HFF-Myc (cell line): ENCODE measurements around the gene VCX2.
"Not testable (repeated sequence)": the region's sequence is repeated elsewhere in the genome, so short reads cannot be mapped to it uniquely, and the experiment has no call there.

Experiments used
- DNase-seq: peaks from one replicate; pipeline ENCODE4 v3.0.0-alpha.2; 2011; ENCODE audit warnings: low read depth; ENCODE audit errors: extremely low read depth
- H3K4me3 ChIP-seq: replicated peaks from 2 replicates; pipeline ENCODE4 v1.5.1; 2011; ENCODE audit warnings: low read depth, mild to moderate bottlenecking, control low read depth, low read length
- CTCF ChIP-seq: IDR thresholded peaks from 2 replicates; pipeline ENCODE4 v1.5.1; 2012; ENCODE audit warnings: mild to moderate bottlenecking, low read depth, low read length, control low read depth; ENCODE audit errors: missing control alignments

The VCX2 gene

GRCh38 chrX:8191022-8191421 lies 20.0 kb upstream of the VCX2 start:
- H3K4me3 ChIP-seq = no peak overlapping the region
- TF ChIP-seq CTCF = no peak
- DNase-seq = no peak

DNA sequence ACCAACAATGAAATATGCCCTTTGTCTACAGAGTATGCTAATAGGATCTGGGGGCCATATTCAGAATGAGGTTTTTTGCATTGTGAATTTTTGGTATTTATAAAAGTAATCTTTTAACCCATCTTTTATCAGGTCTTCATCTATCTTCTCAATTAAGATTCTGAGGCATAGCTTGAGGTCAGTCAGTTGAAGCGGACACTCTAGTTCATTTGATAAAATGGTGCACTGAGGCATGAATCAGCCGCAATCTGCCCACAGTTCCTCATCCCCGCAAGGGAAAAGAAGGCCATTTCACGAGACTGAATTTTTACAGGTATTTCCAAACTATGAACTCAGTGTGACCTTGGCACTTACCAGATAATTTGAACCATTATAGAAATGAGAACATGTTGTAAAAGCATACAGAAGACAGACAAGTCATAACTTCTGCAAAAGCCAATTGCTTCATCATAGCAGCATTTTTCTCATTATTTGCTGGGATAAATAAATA lies 19.3 kb upstream of the VCX2 start:
- DNase-seq = no peak
- TF ChIP-seq CTCF = no peak
- H3K4me3 ChIP-seq = no peak overlapping the region

DNA sequence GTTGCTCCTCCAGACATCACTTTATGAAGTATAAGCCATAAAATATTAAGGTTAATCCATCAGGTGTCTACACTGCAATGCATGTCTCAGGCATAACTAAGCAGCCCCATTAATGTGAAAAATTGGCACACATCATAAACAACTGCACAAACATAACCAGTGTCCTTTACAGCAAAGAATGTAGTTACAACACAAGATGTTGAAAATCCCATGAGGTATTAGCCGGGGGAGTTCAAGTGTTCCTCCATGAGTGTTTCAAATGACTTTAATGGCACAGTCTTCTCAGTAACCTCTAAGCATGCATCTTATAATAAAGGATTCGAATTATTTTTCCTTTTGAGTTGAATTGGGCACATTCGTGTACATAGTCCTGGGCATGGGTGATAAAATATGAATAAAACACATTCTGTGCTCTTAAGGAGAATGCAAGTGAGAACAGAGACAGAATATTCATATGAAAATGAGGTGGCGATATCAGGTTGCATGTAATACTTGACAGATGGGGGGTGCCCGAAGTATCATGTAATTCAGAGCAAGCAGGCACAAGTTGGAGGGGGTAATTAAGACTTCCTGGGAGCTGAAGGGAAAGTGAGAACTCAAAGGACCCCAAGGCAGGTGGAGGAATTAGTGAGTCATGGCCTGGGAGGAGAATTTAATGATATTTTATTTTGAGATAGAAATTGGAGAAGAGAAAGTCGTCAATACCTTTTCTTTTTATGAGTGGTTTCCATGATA lies 18.2 kb upstream of the VCX2 start:
- no peak for DNase-seq
- no peak for TF ChIP-seq CTCF

DNA sequence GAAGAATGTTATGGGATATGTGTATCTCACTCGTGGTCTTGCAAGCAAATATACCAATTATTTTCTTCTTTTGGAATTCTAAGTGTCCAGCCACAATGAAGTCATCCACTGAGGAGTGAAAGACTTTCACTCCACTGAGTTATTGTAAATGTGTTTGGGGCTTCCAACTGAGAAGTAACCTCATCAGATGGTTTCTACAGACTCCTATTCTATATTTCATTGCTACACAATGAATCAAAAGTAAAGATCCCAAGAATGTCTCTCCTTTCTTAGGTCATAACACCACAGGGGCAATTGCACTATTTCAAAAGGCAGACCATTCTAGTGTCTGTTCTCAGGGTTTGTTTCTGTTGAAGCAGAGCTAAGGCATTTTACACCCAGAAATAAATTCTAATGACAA lies 12.3 kb upstream of the VCX2 start:
- H3K4me3 ChIP-seq = no peak overlapping the region
- DNase-seq = no peak
- TF ChIP-seq CTCF = no peak

More for the DNA sequence above, 18.2 kb upstream of the VCX2 start:
- no peak overlapping the region for H3K4me3 ChIP-seq

- H3K4me3 ChIP-seq = no peak overlapping the region
- TF ChIP-seq CTCF = no peak
- no peak for DNase-seq
Observed at GRCh38 chrX:8179656-8180055, 8.6 kb upstream of the VCX2 start.

GRCh38 chrX:8154011-8154410 lies 17.1 kb downstream of the VCX2 start:
- DNase-seq, H3K4me3 ChIP-seq: not testable (repeated sequence)

GRCh38 chrX:8147226-8147625 lies 23.8 kb downstream of the VCX2 start:
- no peak for DNase-seq

More at GRCh38 chrX:8147226-8147625, 23.8 kb downstream of the VCX2 start:
- TF ChIP-seq CTCF = no peak
- no peak overlapping the region for H3K4me3 ChIP-seq
